GM18873 (cell line): Measurements from ENCODE around the gene LRIT3.
"Not testable (repeated sequence)": the region's sequence is repeated elsewhere in the genome, so short reads cannot be mapped to it uniquely, and the experiment has no call there.

ENCODE experiments used
- ATAC-seq: cut with Tn5 transposase; IDR thresholded peaks from one replicate; pipeline ENCODE4 v1.9.1; 2021; ENCODE audit warnings: mild to moderate bottlenecking, moderate library complexity, moderate number of reproducible peaks; ENCODE audit not compliant: unreplicated experiment, low FRiP score

The LRIT3 gene

DNA sequence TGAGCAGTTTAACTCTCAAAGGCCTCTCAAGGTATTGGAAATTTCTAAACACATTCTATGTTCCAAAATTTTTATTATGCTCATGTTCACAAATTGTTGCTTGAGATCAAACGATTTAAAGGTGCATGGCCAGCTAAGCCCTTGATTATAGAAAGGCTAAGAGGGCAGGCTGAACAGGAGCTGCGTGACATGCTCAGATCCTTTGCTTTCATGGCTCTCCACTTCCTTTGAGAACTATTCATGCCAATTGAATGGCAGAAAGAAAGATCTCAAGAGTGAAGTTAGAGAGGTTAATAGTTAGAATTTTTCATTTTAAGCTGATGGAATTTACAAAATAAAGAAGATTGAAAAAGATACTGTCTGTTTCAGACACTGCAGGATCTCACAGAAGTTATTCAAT, 594 bp downstream of the LRIT3 start:
- ATAC-seq, result no peak

DNA sequence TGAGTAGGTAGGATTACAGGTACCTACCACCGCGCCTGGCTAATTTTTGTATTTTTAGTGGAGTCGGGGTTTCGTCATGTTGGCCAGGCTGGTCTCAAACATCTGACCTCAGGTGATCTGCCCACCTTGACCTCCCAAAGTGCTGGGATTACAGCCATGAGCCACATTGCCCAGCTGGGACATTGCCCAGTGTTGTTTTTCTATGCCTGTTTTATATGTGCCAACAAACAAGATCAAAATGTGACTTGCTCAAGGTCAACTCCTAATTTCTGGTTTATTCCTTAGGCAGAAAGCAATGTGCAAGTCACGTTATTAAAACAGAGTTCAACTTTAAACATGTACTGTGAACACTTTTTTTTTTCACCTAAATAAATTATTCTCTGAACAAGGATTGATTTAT, 2.7 kb downstream of the LRIT3 start:
- no peak for ATAC-seq

GRCh38 chr4:109859426-109860300, 11.8 kb downstream of the LRIT3 start:
- ATAC-seq, result not testable (repeated sequence)

DNA sequence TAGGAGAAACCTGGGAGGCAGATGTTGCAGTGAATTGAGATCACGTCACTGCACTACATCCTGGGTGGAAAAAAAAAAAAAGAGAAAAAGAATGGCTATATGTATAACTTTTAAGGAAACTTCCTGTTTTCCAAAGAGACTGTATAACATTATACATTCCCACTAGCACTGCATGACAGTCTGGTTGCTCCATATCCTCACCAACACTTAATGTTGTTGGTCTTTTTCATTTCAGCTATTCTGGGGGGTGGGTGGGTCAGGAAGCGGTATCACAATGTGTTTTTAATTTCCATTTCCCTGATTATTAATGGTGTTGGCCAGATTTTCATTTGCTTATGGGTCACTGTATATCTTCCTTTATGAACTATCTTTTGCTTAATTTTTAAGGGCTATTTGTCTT, 13.4 kb downstream of the LRIT3 start:
- no peak for ATAC-seq

- no peak for ATAC-seq
Observed at GRCh38 chr4:109861916-109862511, 14.1 kb downstream of the LRIT3 start.

- no peak for ATAC-seq
Observed at GRCh38 chr4:109864134-109864533, 16.2 kb downstream of the LRIT3 start.

GRCh38 chr4:109870061-109870460, 22.2 kb downstream of the LRIT3 start:
- no peak for ATAC-seq

GRCh38 chr4:109872065-109872464, 24.2 kb downstream of the LRIT3 start:
- no peak for ATAC-seq

DNA sequence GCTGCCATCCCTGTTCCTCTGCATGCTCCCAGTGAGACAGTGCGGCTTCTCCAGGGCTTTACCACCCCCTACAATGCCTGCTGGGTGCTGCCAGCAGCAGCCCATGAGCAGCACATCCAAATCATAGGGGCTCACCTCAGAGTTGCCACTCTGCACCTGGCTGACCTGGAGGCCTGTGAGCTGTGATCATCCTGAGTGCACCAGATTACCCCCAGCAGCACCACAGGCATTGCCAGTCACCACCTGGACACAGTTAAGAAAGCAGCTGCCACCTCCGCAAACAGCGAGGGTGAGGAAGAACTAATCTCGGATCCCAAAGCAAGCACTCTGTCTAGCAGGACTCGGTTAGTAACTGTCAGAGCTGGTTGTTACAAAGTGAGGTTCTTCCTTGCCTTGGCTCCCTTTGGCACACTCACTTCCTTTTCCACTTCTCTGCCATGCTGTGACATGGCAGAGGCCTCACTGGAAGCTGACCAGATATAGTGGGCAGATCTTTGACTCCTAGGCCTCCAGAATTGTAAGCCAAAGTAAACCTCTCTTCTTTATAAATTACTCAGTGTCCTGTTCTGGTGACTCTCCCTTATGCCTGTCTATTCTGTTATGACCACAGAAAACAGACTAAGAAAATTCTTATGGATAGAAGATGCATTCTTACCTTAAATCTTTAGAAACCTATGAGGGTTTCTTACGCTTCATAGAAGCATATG, 25.2 kb downstream of the LRIT3 start:
- ATAC-seq, result no peak

DNA sequence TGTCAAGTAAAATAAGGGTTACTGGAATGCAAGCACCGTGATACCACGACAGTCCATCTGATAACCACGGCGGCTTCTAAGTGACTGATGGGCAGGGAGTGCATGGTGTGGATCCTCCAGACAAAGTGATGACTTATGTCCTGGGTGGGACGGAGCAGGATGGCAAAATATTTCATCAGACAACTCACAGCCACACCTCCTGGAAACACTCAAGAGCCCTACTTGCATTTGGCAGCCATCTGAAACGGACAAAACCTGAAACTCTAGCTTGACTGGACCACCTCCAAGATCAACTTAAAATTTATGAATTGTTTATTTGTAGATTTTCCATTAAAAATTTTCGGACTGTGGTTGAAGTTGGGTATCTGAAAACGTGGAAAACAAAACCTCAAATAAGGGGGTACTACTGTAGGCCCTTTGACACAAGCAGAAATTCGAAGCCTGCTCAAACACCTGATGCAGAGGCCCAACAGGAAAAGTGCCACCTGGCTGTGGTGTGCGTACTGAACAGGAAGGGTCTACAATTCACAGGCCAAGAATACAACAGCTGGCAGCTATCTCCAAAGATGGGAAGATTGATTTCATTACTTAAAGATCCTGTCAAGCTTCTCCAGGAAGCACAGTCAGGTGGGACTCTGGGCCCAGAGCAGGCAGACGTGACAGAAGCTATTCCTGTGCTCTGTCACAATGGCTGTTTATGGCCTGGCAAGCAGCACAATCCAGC, 26.0 kb downstream of the LRIT3 start:
- no peak for ATAC-seq

GRCh38 chr4:109875106-109875505, 27.2 kb downstream of the LRIT3 start:
- ATAC-seq, result no peak

- ATAC-seq, result not testable (repeated sequence)
Observed at GRCh38 chr4:109875553-109875952, 27.6 kb downstream of the LRIT3 start.

GRCh38 chr4:109876634-109877265, 28.8 kb downstream of the LRIT3 start:
- ATAC-seq, result no peak

DNA sequence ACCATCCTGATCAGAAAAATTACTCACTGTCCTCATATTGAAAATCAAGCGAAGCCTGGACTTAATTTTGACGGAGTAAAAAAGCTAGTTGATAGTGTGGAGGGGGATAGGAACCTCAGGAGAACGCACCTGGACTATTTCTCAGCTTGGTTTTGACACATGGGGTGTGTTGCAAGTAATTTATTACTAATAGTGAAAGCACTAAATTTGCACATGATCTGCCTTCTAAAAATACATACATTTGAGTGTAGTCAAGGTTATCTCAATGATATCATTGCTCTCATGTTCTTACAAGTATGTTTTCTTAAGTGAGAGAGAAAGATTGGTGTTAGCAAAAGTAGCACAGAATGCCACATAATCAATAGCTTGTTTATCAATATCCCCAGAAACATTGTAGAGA, 29.5 kb downstream of the LRIT3 start:
- peak; percentile 97 for ATAC-seq

GRCh38 chr4:109878355-109878754, 30.4 kb downstream of the LRIT3 start:
- no peak for ATAC-seq

DNA sequence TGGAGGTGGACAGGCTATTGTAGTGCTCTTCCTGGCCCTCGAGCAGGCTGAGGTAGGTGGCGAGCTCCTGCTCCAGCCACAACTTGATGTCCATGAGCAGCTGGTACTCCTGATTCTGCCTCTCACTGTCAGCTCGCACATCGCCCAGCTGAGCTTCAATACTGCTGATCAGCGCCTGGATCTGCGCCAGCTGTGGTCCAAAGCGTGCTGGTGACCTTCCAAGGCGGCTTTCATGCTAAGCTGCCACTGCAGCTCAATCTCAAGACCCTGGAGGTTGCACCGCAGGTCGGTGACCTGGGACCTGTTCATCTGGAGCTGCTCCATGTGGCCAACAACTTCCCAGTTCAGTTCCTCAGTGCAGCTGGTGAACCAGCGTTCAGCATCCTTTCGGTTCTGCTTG, 31.2 kb downstream of the LRIT3 start:
- ATAC-seq, result no peak

GRCh38 chr4:109879636-109880314, 31.9 kb downstream of the LRIT3 start:
- ATAC-seq, result no peak

DNA sequence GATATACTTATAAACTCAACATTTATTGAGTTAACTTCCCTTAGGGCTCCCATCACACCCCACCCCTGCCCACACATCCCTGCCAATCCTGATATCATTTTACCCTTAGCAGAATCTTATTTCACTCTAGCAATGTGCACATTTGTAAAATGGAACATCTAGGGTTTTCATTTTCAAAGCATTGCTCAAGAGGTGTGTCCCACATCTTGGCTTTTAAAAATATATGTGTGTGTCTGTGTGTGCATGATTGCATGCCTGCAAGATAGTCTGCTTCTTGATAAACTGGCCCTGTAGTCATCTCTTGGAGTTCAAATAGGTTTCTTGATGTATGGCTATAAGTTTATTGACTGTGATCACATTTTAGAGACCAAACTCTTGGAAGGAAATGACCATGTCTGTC, 38.4 kb downstream of the LRIT3 start:
- no peak for ATAC-seq

- ATAC-seq, result no peak
Observed at GRCh38 chr4:109887071-109887470, 39.2 kb downstream of the LRIT3 start.

DNA sequence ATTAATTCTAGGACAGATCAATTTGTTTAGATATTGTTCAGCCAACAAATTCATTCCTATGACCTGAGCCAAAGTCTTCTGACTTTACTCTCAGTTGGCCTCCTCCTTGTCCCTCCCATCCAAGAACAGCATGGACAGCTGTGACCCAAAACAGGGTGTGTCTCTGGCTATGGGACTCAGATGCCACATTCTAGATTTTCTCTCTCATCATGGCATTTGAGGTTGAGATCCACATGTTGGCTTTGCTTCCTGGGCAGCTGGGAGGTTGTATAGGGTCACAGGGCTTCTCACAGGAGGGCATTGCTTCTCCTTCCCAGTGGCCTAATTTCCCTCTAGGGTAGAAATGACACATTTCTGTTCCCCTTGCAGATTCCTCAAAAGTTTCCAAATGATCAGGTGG, 42.2 kb downstream of the LRIT3 start:
- no peak for ATAC-seq
